Neural progenitor cell (in vitro differentiated cells): Measurements from ENCODE around the gene SCML1. TPM values are rescaled to one million over a fixed set of nuclear protein-coding genes. Genes with fewer than 3 reads are reported as not detected.

Experiments
- DNase-seq: peaks from one replicate; pipeline ENCODE4 v3.0.0-alpha.2; 2016; ENCODE audit warnings: low spot score
- H2AFZ ChIP-seq: fragments of 200-600 bp; sonication (generic); replicated peaks from 2 replicates; pipeline ENCODE4 v1.6.1; 2016; ENCODE audit warnings: antibody characterized with exemption
- H3F3A ChIP-seq: fragments of 200-600 bp; sonication (generic); 2 replicates; pipeline ENCODE4 v1.6.1; 2016; ENCODE audit warnings: antibody characterized with exemption, low read depth
- H3K27ac ChIP-seq: fragments of 200-600 bp; sonication (generic); 2 replicates; pipeline ENCODE4 v1.5.1; 2016; ENCODE audit warnings: mild to moderate bottlenecking
- H3K27me3 ChIP-seq: fragments of 200-600 bp; sonication (generic); 2 replicates; pipeline ENCODE4 v1.6.1; 2016; ENCODE audit warnings: mild to moderate bottlenecking, moderate library complexity
- H3K36me3 ChIP-seq: fragments of 200-600 bp; sonication (generic); 2 replicates; pipeline ENCODE4 v1.5.1; 2016
- H3K4me1 ChIP-seq: fragments of 200-600 bp; sonication (generic); 2 replicates; pipeline ENCODE4 v1.6.1; 2016; ENCODE audit warnings: mixed run types
- H3K4me2 ChIP-seq: fragments of 200-600 bp; sonication (generic); 2 replicates; pipeline ENCODE4 v1.6.1; 2016
- H3K4me3 ChIP-seq: fragments of 200-600 bp; sonication (generic); 2 replicates; pipeline ENCODE4 v1.5.1; 2016
- H3K79me2 ChIP-seq: fragments of 200-600 bp; sonication (generic); 2 replicates; pipeline ENCODE4 v1.6.1; 2016; ENCODE audit warnings: low read depth
- H3K9ac ChIP-seq: fragments of 200-600 bp; sonication (generic); 2 replicates; pipeline ENCODE4 v1.6.1; 2016
- H3K9me3 ChIP-seq: fragments of 200-600 bp; sonication (generic); 2 replicates; pipeline ENCODE4 v1.5.1; 2016; ENCODE audit warnings: low read depth
- H4K20me1 ChIP-seq: fragments of 200-600 bp; sonication (generic); 2 replicates; pipeline ENCODE4 v1.6.1; 2016; ENCODE audit warnings: low read depth
- H3K27ac Mint-ChIP-seq: 3 replicates; pipeline ENCODE4 v1.8.0; 2021; ENCODE audit warnings: mixed read lengths
- H3K27me3 Mint-ChIP-seq: 2 replicates; pipeline ENCODE4 v1.8.0; 2022; ENCODE audit warnings: low read depth, mild to moderate bottlenecking, inconsistent platforms, moderate library complexity, mixed read lengths; ENCODE audit not compliant: insufficient read depth
- H3K36me3 Mint-ChIP-seq: 3 replicates; pipeline ENCODE4 v1.8.0; 2021; ENCODE audit warnings: mixed read lengths
- H3K4me1 Mint-ChIP-seq: 3 replicates; pipeline ENCODE4 v1.8.0; 2021; ENCODE audit warnings: mixed read lengths
- H3K4me3 Mint-ChIP-seq: 3 replicates; pipeline ENCODE4 v1.8.0; 2021; ENCODE audit warnings: mild to moderate bottlenecking, moderate library complexity, mixed read lengths
- H3K9me3 Mint-ChIP-seq: 3 replicates; pipeline ENCODE4 v1.8.0; 2020; ENCODE audit warnings: mixed read lengths
- EZH2 ChIP-seq: fragments of 200-600 bp; sonication (generic); IDR thresholded peaks from 2 replicates; pipeline ENCODE4 v1.6.1; 2017; ENCODE audit warnings: antibody characterized with exemption, mild to moderate bottlenecking, moderate library complexity
- EZH2phosphoT487 ChIP-seq: fragments of 200-600 bp; sonication (generic); IDR thresholded peaks from 2 replicates; pipeline ENCODE4 v1.6.1; 2017; ENCODE audit warnings: antibody characterized with exemption
- total RNA-seq: library from RNA; depleted of rRNA; stranded (reverse); fragments of >200 nt; gene quantifications from 2 replicates; pipeline ENCODE4 v1.2.3, GENCODE V29; 2015; ENCODE audit warnings: low replicate concordance
- TF ChIP-seq, protein P1 (sequence below): fragments of 200-600 bp; sonication (generic); IDR thresholded peaks from 2 replicates; pipeline ENCODE4 v1.5.1; 2017; ENCODE audit warnings: antibody characterized with exemption, mild to moderate bottlenecking

The SCML1 gene
- total RNA-seq, 1 donor from 2014 or later, result 9.7 TPM

DNA sequence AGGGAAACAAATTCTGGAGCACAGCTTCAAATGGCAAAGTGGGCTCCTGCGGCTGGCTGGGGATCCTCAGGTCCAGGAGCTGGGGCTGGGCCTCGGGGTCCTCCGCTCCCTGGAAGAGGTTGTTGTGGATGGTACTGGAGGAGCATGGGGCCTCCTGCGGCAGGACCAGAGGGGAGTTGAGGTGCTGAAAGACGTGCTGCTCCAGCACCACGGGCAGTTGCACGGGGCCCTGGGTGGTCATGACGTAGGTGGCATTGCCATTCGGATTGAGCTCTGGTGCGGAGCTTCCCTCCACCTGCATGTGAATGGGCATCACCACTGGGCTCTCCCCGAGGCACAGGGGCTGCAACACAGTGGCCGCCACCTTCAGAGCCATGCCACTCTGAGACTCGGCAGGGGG, 64.1 kb downstream of the SCML1 start:
- Histone ChIP-seq H2AFZ (no peak overlapping the region), H4K20me1 (no peaks in the 10 kb centered on the region), H3K4me2 (no peak overlapping the region), H3K79me2 (no peaks in the 10 kb centered on the region), H3K27ac (no peak overlapping the region), H3K27me3 (no peaks in the 10 kb centered on the region), H3K4me3 (no peak overlapping the region), H3K9me3 (no peaks in the 10 kb centered on the region), H3K9ac (no peak overlapping the region), H3K4me1 (no peaks in the 10 kb centered on the region), H3K36me3 (no peaks in the 10 kb centered on the region), H3F3A (no peaks in the 10 kb centered on the region)
- Mint-ChIP-seq H3K36me3 (peaks cover 4% of the 10 kb centered on the region), H3K4me1 (peaks cover 60% of the 10 kb centered on the region), H3K27ac (no peak overlapping the region), H3K9me3 (peaks cover 4% of the 10 kb centered on the region), H3K27me3 (peaks cover 4% of the 10 kb centered on the region), H3K4me3 (no peak overlapping the region)
- TF ChIP-seq EZH2phosphoT487 (no peak), EZH2 (no peak)
- TF ChIP-seq, protein P1, sequence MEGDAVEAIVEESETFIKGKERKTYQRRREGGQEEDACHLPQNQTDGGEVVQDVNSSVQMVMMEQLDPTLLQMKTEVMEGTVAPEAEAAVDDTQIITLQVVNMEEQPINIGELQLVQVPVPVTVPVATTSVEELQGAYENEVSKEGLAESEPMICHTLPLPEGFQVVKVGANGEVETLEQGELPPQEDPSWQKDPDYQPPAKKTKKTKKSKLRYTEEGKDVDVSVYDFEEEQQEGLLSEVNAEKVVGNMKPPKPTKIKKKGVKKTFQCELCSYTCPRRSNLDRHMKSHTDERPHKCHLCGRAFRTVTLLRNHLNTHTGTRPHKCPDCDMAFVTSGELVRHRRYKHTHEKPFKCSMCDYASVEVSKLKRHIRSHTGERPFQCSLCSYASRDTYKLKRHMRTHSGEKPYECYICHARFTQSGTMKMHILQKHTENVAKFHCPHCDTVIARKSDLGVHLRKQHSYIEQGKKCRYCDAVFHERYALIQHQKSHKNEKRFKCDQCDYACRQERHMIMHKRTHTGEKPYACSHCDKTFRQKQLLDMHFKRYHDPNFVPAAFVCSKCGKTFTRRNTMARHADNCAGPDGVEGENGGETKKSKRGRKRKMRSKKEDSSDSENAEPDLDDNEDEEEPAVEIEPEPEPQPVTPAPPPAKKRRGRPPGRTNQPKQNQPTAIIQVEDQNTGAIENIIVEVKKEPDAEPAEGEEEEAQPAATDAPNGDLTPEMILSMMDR, result no peak
- DNase-seq, result no peak

DNA sequence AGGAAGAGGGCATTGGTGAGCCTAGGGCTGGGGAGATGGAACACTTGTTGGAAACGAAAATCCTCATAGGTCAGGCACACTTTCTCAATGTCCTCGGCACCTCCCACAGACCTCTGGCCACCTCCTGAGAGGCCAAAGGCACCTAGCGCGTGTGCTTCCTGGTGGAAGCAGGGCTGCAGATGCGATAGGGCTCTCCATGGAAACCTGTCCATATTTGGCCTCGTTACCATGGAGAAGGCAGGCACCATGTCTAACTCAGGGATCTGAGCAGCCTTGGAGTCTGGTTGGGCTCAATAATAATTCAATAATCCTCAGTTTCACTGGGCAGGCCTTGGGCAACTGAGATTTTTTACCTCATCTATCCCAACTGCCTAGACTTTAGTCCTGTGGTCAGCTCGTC, 65.5 kb downstream of the SCML1 start:
- TF ChIP-seq EZH2, result no peak
- no peaks in the 10 kb centered on the region for H3F3A ChIP-seq
- Mint-ChIP-seq H3K27me3 (peaks cover 4% of the 10 kb centered on the region), H3K4me3 (peak overlapping the region; percentile 34), H3K9me3 (peaks cover 7% of the 10 kb centered on the region), H3K36me3 (peaks cover 6% of the 10 kb centered on the region), H3K4me1 (peaks cover 60% of the 10 kb centered on the region), H3K27ac (peak overlapping the region; percentile 92)
- H3K4me2 ChIP-seq, result no peak overlapping the region
- H3K9ac ChIP-seq, result no peak overlapping the region
- no peak overlapping the region for H3K27ac ChIP-seq
- no peaks in the 10 kb centered on the region for H3K4me1 ChIP-seq
- no peak overlapping the region for H2AFZ ChIP-seq
- no peaks in the 10 kb centered on the region for H4K20me1 ChIP-seq
- no peaks in the 10 kb centered on the region for H3K79me2 ChIP-seq
- DNase-seq, result no peak
- H3K36me3 ChIP-seq, result no peaks in the 10 kb centered on the region
- H3K27me3 ChIP-seq, result no peaks in the 10 kb centered on the region
- H3K4me3 ChIP-seq, result no peak overlapping the region
- H3K9me3 ChIP-seq, result no peaks in the 10 kb centered on the region

DNA sequence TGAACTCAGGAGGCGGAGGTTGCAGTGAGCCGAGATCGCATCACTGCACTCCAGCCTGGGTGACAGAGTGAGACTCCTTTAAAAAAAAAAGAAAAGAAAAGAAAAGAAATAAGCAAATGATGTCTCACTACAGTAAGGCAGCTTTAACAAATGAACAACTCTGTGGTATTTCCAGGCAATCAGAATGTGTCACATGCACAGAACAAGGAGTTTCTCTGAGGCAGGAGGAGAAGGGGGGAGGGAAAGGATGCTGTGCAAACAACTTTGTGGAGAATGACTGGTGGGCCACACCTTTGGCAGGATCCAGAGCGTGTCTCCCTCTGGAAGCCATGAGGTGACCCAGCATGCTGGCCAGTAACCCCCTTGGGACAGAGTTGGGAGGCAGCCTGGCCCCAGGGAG, 66.2 kb downstream of the SCML1 start:
- Histone ChIP-seq H3K4me3 (no peak overlapping the region), H3K9ac (no peak overlapping the region), H3K79me2 (no peaks in the 10 kb centered on the region), H3K36me3 (no peaks in the 10 kb centered on the region), H3K9me3 (no peaks in the 10 kb centered on the region), H3K4me2 (no peak overlapping the region), H3K27me3 (no peaks in the 10 kb centered on the region), H3K27ac (no peak overlapping the region), H3K4me1 (no peaks in the 10 kb centered on the region), H4K20me1 (no peaks in the 10 kb centered on the region), H3F3A (no peaks in the 10 kb centered on the region), H2AFZ (no peak overlapping the region)
- Mint-ChIP-seq H3K9me3 (peaks cover 7% of the 10 kb centered on the region), H3K4me3 (no peak overlapping the region), H3K27me3 (peaks cover 4% of the 10 kb centered on the region), H3K36me3 (peaks cover 6% of the 10 kb centered on the region), H3K4me1 (peaks cover 55% of the 10 kb centered on the region), H3K27ac (peak overlapping the region; percentile 92)
- DNase-seq, result no peak
- TF ChIP-seq EZH2 (no peak), EZH2phosphoT487 (no peak)
- TF ChIP-seq, protein P1, result no peak

Other genes with a start within 250 kb of the SCML1 start
- gene RAI2, start 123.8 kb downstream of the SCML1 start, total RNA-seq, result 0.59 TPM in 1 of 2 replicates, not detected in the other